H9 (cell line): ENCODE data around the gene SURF4. TPM values are rescaled to one million over a fixed set of nuclear protein-coding genes. Genes with fewer than 3 reads are reported as not detected.

Source experiments
- DNase-seq: peaks from one replicate; pipeline ENCODE4 v3.0.0-alpha.2; 2017
- H2AFZ ChIP-seq: one replicate; pipeline ENCODE4 v1.6.1; 2013; ENCODE audit warnings: mild to moderate bottlenecking, low read length, control low read depth, moderate library complexity
- H2AK5ac ChIP-seq: 2 replicates; pipeline ENCODE4 v1.6.1; 2013; ENCODE audit warnings: low read length, control low read depth, mixed read lengths; ENCODE audit not compliant: insufficient read length
- H2BK120ac ChIP-seq: one replicate; pipeline ENCODE4 v1.6.1; 2013; ENCODE audit warnings: low read depth, mild to moderate bottlenecking, low read length, control low read depth, inconsistent platforms; ENCODE audit not compliant: poor library complexity, severe bottlenecking
- H2BK12ac ChIP-seq: 2 replicates; pipeline ENCODE4 v1.6.1; 2013; ENCODE audit warnings: low read length, control low read depth, mixed read lengths, low read depth; ENCODE audit not compliant: insufficient read length
- H2BK15ac ChIP-seq: 2 replicates; pipeline ENCODE4 v1.6.1; 2013; ENCODE audit warnings: low read depth, low read length, control low read depth
- H2BK20ac ChIP-seq: one replicate; pipeline ENCODE4 v1.6.1; 2013; ENCODE audit warnings: low read depth, mild to moderate bottlenecking, low read length, control low read depth, inconsistent platforms; ENCODE audit not compliant: poor library complexity, severe bottlenecking
- H2BK5ac ChIP-seq: 2 replicates; pipeline ENCODE4 v1.6.1; 2013; ENCODE audit warnings: low read length, control low read depth, mixed read lengths; ENCODE audit not compliant: insufficient read length
- H3K14ac ChIP-seq: 2 replicates; pipeline ENCODE4 v1.6.1; 2013; ENCODE audit warnings: low read length, control low read depth; ENCODE audit not compliant: insufficient read depth
- H3K18ac ChIP-seq: 2 replicates; pipeline ENCODE4 v1.6.1; 2013; ENCODE audit warnings: low read depth, mild to moderate bottlenecking, mixed read lengths, low read length, control low read depth; ENCODE audit not compliant: insufficient read length
- H3K23ac ChIP-seq: 2 replicates; pipeline ENCODE4 v1.6.1; 2013; ENCODE audit warnings: low read length, control low read depth, mixed read lengths, low read depth; ENCODE audit not compliant: insufficient read length
- H3K23me2 ChIP-seq: 2 replicates; pipeline ENCODE4 v1.6.1; 2013; ENCODE audit warnings: low read depth, mild to moderate bottlenecking, mixed read lengths, low read length, control low read depth; ENCODE audit not compliant: insufficient read length, poor library complexity, severe bottlenecking
- H3K27ac ChIP-seq: 2 replicates; pipeline ENCODE4 v1.5.1; 2013; ENCODE audit warnings: low read length, control low read depth, mixed read lengths, low read depth; ENCODE audit not compliant: insufficient read length
- H3K27me3 ChIP-seq: 2 replicates; pipeline ENCODE4 v1.6.1; 2013; ENCODE audit warnings: low read length, control low read depth, inconsistent platforms; ENCODE audit not compliant: insufficient read depth
- H3K4ac ChIP-seq: 2 replicates; pipeline ENCODE4 v1.6.1; 2013; ENCODE audit warnings: low read depth, mild to moderate bottlenecking, control low read depth, inconsistent platforms, low read length, moderate library complexity
- H3K4me1 ChIP-seq: 2 replicates; pipeline ENCODE4 v1.6.1; 2013; ENCODE audit warnings: low read length, control low read depth, inconsistent platforms; ENCODE audit not compliant: insufficient read depth
- H3K4me2 ChIP-seq: 2 replicates; pipeline ENCODE4 v1.6.1; 2013; ENCODE audit warnings: low read length, control low read depth, mixed read lengths; ENCODE audit not compliant: insufficient read length, insufficient read depth
- H3K56ac ChIP-seq: 2 replicates; pipeline ENCODE4 v1.6.1; 2013; ENCODE audit warnings: low read depth, mild to moderate bottlenecking, mixed read lengths, low read length, control low read depth; ENCODE audit not compliant: insufficient read length
- H3K79me1 ChIP-seq: 2 replicates; pipeline ENCODE4 v1.6.1; 2013; ENCODE audit warnings: low read depth, mild to moderate bottlenecking, moderate library complexity, low read length, control low read depth, inconsistent platforms; ENCODE audit not compliant: insufficient read depth, poor library complexity, severe bottlenecking
- H3K79me2 ChIP-seq: 2 replicates; pipeline ENCODE4 v1.6.1; 2013; ENCODE audit warnings: low read length, control low read depth, inconsistent platforms; ENCODE audit not compliant: insufficient read depth
- H3K9ac ChIP-seq: 2 replicates; pipeline ENCODE4 v1.6.1; 2013; ENCODE audit warnings: low read length, control low read depth, mixed read lengths; ENCODE audit not compliant: insufficient read length; ENCODE audit errors: extremely low read depth
- H3K9me3 ChIP-seq: one replicate; pipeline ENCODE4 v1.6.1; 2013; ENCODE audit warnings: low read depth, low read length, inconsistent platforms; ENCODE audit not compliant: control insufficient read depth
- H3T11ph ChIP-seq: one replicate; pipeline ENCODE4 v1.6.1; 2013; ENCODE audit warnings: mild to moderate bottlenecking, low read length, control low read depth, inconsistent platforms
- H4K20me1 ChIP-seq: one replicate; pipeline ENCODE4 v1.6.1; 2013; ENCODE audit not compliant: control insufficient read depth, insufficient read length, insufficient read depth
- H4K5ac ChIP-seq: 2 replicates; pipeline ENCODE4 v1.6.1; 2013; ENCODE audit warnings: low read depth, mild to moderate bottlenecking, mixed read lengths, low read length, control low read depth; ENCODE audit not compliant: insufficient read length
- H4K8ac ChIP-seq: replicated peaks from 2 replicates; pipeline ENCODE4 v1.6.1; 2013; ENCODE audit warnings: low read length, control low read depth, mixed read lengths, low read depth; ENCODE audit not compliant: insufficient read length
- H4K91ac ChIP-seq: 2 replicates; pipeline ENCODE4 v1.6.1; 2013; ENCODE audit warnings: low read depth, mild to moderate bottlenecking, moderate library complexity, mixed read lengths, low read length, control low read depth; ENCODE audit not compliant: insufficient read length
- H3K27ac Mint-ChIP-seq, 3 experiments: 2 replicates in 2 of 3; 3 replicates in 1 of 3; pipeline ENCODE4 v1.8.0; 2020 to 2021; ENCODE audit warnings: mixed read lengths in 3 of 3, mild to moderate bottlenecking in 1 of 3, moderate library complexity in 1 of 3
- H3K27me3 Mint-ChIP-seq: 2 replicates; pipeline ENCODE4 v1.8.0; 2021; ENCODE audit warnings: low read depth, mild to moderate bottlenecking, moderate library complexity, mixed read lengths
- H3K36me3 Mint-ChIP-seq, 3 experiments: 2 replicates in 2 of 3; 3 replicates in 1 of 3; pipeline ENCODE4 v1.8.0; 2020 to 2021; ENCODE audit warnings: low read depth in 3 of 3, mixed read lengths in 3 of 3; ENCODE audit not compliant: insufficient read depth in 1 of 3
- H3K4me1 Mint-ChIP-seq, 2 experiments: 2 replicates each; pipeline ENCODE4 v1.8.0; 2020; ENCODE audit warnings: mixed read lengths in 2 of 2
- H3K4me3 Mint-ChIP-seq, 2 experiments: 2 replicates in 1 of 2; 3 replicates in 1 of 2; pipeline ENCODE4 v1.8.0; 2020 to 2021; ENCODE audit warnings: mild to moderate bottlenecking in 2 of 2, mixed read lengths in 2 of 2, moderate library complexity in 1 of 2
- H3K9me3 Mint-ChIP-seq, 2 experiments: 2 replicates in 1 of 2; 3 replicates in 1 of 2; pipeline ENCODE4 v1.8.0; 2020; ENCODE audit warnings: mild to moderate bottlenecking in 2 of 2, mixed read lengths in 2 of 2, moderate library complexity in 1 of 2
- CTCF ChIP-seq: fragments of 200-600 bp; sonication (generic); conservative IDR thresholded peaks from 3 replicates; pipeline ENCODE4 v1.8.0; 2021; ENCODE audit warnings: antibody characterized with exemption, mild to moderate bottlenecking
- WGBS: extraction: QIAGEN DNeasy Blood & Tissue Kit; methylation state at CpG from one replicate; pipeline ENCODE4 v1.1.7; 2013; ENCODE audit warnings: missing lambda C conversion rate, low lambda C conversion rate, mixed read lengths; ENCODE audit not compliant: insufficient read length; ENCODE audit errors: extremely low coverage; 5-methylcytosine and 5-hydroxymethylcytosine counted together
- total RNA-seq: library from RNA; stranded (reverse); gene quantifications from 2 replicates; pipeline ENCODE4 v1.2.1, GENCODE V29; 2021

SURF4 gene
- total RNA-seq, 1 experiment from 2014 or later: 146 TPM

- Histone ChIP-seq H2BK120ac (no peak overlapping the region), H3K23me2 (peaks cover 5% of the 10 kb centered on the region), H3K18ac (no peak overlapping the region), H3K27ac (no peak overlapping the region), H3K56ac (no peak overlapping the region), H3K79me1 (peaks cover 10% of the 10 kb centered on the region), H4K5ac (no peak overlapping the region), H2AFZ (no peak overlapping the region), H4K20me1 (no peaks in the 10 kb centered on the region), H2BK15ac (no peak overlapping the region), H3K23ac (no peak overlapping the region), H3K4me2 (no peak overlapping the region), H4K91ac (no peak overlapping the region), H2BK5ac (no peak overlapping the region), H2BK20ac (no peak overlapping the region), H3K14ac (no peak overlapping the region), H3K9ac (no peak overlapping the region), H3K27me3 (no peaks in the 10 kb centered on the region), H2BK12ac (no peak overlapping the region), H3T11ph (no peak overlapping the region), H3K9me3 (no peaks in the 10 kb centered on the region), H4K8ac (no peak overlapping the region), H2AK5ac (no peak overlapping the region), H3K79me2 (peaks cover 13% of the 10 kb centered on the region; the same call in 1 of the 2 replicates), H3K4ac (no peak overlapping the region), H3K4me1 (no peaks in the 10 kb centered on the region; the same call in 1 of the 2 replicates)
- Mint-ChIP-seq H3K4me3 (no peak overlapping the region), H3K9me3 (peaks cover 0 to 3% of the 10 kb centered on the region in 2 experiments; a peak in 1 of 5 replicates), H3K27me3 (no peaks in the 10 kb centered on the region), H3K36me3 (peaks cover 65 to 88% (median 85%) of the 10 kb centered on the region in 3 experiments), H3K27ac (no peak overlapping the region), H3K4me1 (peaks cover 20 to 27% of the 10 kb centered on the region in 2 experiments)
- WGBS: no CpG with 5 or more reads among the region's 12 CpGs
- no peak for DNase-seq
- TF ChIP-seq CTCF: no peak
Measured at GRCh38 chr9:133344979-133345378, 30.9 kb downstream of the SURF4 start.
